Esophagus squamous epithelium (tissue), 5 donors: Measurements from ENCODE around the gene RGR. TPM values are rescaled to one million over a fixed set of nuclear protein-coding genes. Genes with fewer than 3 reads are reported as not detected.
"Not testable (repeated sequence)": the region's sequence is repeated elsewhere in the genome, so short reads cannot be mapped to it uniquely, and the experiment has no call there.

Experiments
- DNase-seq: peaks from one replicate; lab custom pipeline; 2025; lab: John Stamatoyannopoulos, UW
- H3K27ac ChIP-seq, 4 donors: fragments of 200-600 bp; sonication (generic); one replicate each; pipeline ENCODE4 v1.5.1; 2016 to 2019; ENCODE audit warnings: mild to moderate bottlenecking in 1 of 4
- H3K27me3 ChIP-seq, 4 donors: fragments of 200-600 bp; sonication (generic); 1 replicate in 3 of 4; 2 replicates in 1 of 4; pipeline versions ENCODE4 v1.5.1 to v1.6.0; 2017 to 2021; ENCODE audit warnings: antibody characterized with exemption in 1 of 4
- H3K36me3 ChIP-seq, 3 donors: fragments of 200-600 bp; sonication (generic); one replicate each; pipeline ENCODE4 v1.5.1; 2016 to 2019
- H3K4me1 ChIP-seq, 3 donors: fragments of 200-600 bp; sonication (generic); one replicate each; pipeline ENCODE4 v1.5.1; 2017 to 2019
- H3K4me3 ChIP-seq, 4 donors: fragments of 200-600 bp; sonication (generic); 1 replicate in 3 of 4; 2 replicates in 1 of 4; pipeline ENCODE4 v1.5.1; 2016 to 2019; ENCODE audit warnings: mild to moderate bottlenecking in 2 of 4, moderate library complexity in 1 of 4
- H3K9me3 ChIP-seq, 3 donors: fragments of 200-600 bp; sonication (generic); one replicate each; pipeline ENCODE4 v1.5.1; 2016 to 2019
- POLR2A ChIP-seq, 4 donors: fragments of 450-650 bp; IDR thresholded peaks; one replicate each; pipeline ENCODE4 v1.6.1; 2017; ENCODE audit warnings: antibody characterized with exemption in 4 of 4, mild to moderate bottlenecking in 4 of 4, moderate library complexity in 3 of 4
- WGBS, 2 donors: methylation state at CpG; one replicate each; pipeline ENCODE4 v1.1.5; 2018; 5-methylcytosine and 5-hydroxymethylcytosine counted together
- intact Hi-C: fragments of 100-400 bp; cut with DNase I; formaldehyde crosslinking; loops from one replicate; pipeline ENCODE4 v1.15.0; 2022
- total RNA-seq, 4 donors: library from RNA; depleted of rRNA; stranded (reverse); fragments of >200 nt; gene quantifications; one replicate each; pipeline ENCODE4 v1.1.0, GENCODE V29; 2016
- TF ChIP-seq, protein P1 (sequence below), 6 experiments: fragments of 450-650 bp in 4 of 6; fragments of 200-600 bp in 2 of 6; sonication (generic) in 2 of 6; IDR thresholded peaks; one replicate each; pipeline ENCODE4 v1.5.1; 2016 to 2019; ENCODE audit warnings: antibody characterized with exemption in 6 of 6, mild to moderate bottlenecking in 4 of 6, moderate library complexity in 4 of 6
- donor health status: DM: yes; HTN: yes; CAD: no.

Gene RGR
- total RNA-seq, 4 donors from 2014 or later = 0.09 to 0.57 TPM; not detected in 2

DNA sequence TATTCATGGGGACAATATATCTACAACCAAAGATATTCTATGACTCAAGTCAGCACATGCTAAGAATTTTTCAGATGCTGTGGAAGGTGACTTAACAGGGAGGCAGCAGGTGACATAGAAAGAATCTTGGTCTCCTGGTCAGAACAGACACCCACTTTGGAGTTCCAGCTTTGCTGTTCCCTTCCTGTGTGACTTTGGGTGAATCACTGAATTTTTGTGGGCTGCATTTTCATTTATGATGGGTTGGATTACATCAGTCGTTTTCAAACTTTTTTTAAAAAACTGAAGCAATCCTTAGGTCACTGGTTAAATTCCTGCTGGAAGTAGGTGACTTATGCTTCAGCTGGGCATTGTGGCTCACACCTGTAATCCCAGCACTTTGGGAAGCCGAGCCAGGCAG lies 24.9 kb downstream of the RGR start:
- TF ChIP-seq, protein P1, sequence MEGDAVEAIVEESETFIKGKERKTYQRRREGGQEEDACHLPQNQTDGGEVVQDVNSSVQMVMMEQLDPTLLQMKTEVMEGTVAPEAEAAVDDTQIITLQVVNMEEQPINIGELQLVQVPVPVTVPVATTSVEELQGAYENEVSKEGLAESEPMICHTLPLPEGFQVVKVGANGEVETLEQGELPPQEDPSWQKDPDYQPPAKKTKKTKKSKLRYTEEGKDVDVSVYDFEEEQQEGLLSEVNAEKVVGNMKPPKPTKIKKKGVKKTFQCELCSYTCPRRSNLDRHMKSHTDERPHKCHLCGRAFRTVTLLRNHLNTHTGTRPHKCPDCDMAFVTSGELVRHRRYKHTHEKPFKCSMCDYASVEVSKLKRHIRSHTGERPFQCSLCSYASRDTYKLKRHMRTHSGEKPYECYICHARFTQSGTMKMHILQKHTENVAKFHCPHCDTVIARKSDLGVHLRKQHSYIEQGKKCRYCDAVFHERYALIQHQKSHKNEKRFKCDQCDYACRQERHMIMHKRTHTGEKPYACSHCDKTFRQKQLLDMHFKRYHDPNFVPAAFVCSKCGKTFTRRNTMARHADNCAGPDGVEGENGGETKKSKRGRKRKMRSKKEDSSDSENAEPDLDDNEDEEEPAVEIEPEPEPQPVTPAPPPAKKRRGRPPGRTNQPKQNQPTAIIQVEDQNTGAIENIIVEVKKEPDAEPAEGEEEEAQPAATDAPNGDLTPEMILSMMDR (IDR thresholded peaks at IDR 0.05) = no peak
- no peak for TF ChIP-seq POLR2A (IDR thresholded peaks at IDR 0.05)
- H3K9me3 ChIP-seq = no peaks in the 10 kb centered on the region
- peaks cover 0 to 34% (median 0%) of the 10 kb centered on the region in 4 donors for H3K27me3 ChIP-seq
- no peak overlapping the region for H3K4me3 ChIP-seq
- no peaks in the 10 kb centered on the region for H3K4me1 ChIP-seq
- 37 to 45% methylated on average over 1 to 2 of the region's 2 CpGs for WGBS, 2 donors
- DNase-seq = no peak
- no peak overlapping the region for H3K27ac ChIP-seq
- no peaks in the 10 kb centered on the region for H3K36me3 ChIP-seq
- intact Hi-C loops = no loop called here

DNA sequence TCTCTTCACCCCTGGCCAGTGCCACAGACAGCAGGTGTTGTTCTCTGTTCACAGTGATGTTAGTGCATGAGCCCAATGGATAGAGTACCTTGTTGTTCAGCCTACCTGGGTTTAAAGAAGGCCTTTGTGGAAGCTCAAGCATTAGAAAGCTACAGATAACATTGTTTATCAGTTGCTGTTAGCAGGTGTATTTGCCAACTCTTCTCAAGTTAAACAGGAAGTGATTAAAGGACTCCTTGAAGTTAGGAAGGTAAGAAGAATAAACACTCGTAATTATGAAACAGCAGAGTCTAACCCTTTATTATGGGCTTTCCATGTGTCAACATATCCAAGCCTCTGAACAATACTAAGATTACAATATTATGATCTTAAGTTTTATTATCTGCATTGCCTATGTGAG lies 25.9 kb downstream of the RGR start:
- no peaks in the 10 kb centered on the region for H3K36me3 ChIP-seq
- no peak for TF ChIP-seq POLR2A (IDR thresholded peaks at IDR 0.05)
- TF ChIP-seq, protein P1 (IDR thresholded peaks at IDR 0.05) = no peak
- intact Hi-C loops = no loop called here
- H3K4me3 ChIP-seq = no peak overlapping the region
- 18 to 27% methylated on average over 1 of the region's 1 CpG for WGBS, 2 donors
- no peaks in the 10 kb centered on the region for H3K4me1 ChIP-seq
- no peaks in the 10 kb centered on the region for H3K9me3 ChIP-seq
- no peak for DNase-seq
- H3K27ac ChIP-seq = no peak overlapping the region
- H3K27me3 ChIP-seq = peaks cover 0 to 40% (median 0%) of the 10 kb centered on the region in 4 donors

DNA sequence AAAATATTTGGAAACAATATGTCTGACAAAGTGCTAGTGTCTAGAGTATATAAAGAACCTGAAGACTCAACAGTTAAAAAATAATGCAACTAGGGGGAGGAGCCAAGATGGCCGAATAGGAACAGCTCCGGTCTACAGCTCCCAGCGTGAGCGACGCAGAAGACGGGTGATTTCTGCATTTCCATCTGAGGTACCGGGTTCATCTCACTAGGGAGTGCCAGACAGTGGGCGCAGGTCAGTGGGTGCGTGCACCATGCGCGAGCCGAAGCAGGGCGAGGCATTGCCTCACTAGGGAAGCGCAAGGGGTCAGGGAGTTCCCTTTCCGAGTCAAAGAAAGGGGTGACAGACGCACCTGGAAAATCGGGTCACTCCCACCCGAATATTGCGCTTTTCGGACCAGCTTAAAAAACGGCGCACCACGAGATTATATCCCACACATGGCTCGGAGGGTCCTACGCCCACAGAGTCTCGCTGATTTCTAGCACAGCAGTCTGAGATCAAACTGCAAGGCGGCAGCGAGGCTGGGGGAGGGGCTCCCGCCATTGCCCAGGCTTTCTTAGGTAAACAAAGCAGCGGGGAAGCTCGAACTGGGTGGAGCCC lies 35.1 kb downstream of the RGR start:
- H3K27me3 ChIP-seq = peaks cover 0 to 13% (median 0%) of the 10 kb centered on the region in 4 donors
- H3K9me3 ChIP-seq, H3K27ac ChIP-seq, DNase-seq, H3K4me3 ChIP-seq, H3K36me3 ChIP-seq, H3K4me1 ChIP-seq, intact Hi-C loops: not testable (repeated sequence)
- 69 to 77% methylated on average over 18 to 19 of the region's 31 CpGs for WGBS, 2 donors

GRCh38 chr10:84286695-84287094 lies 41.8 kb downstream of the RGR start:
- intact Hi-C loops = no loop called here
- no peaks in the 10 kb centered on the region for H3K4me1 ChIP-seq
- no peak overlapping the region for H3K4me3 ChIP-seq
- DNase-seq = no peak
- TF ChIP-seq, protein P1 (IDR thresholded peaks at IDR 0.05) = no peak
- no peak for TF ChIP-seq POLR2A (IDR thresholded peaks at IDR 0.05)
- no peaks in the 10 kb centered on the region for H3K27me3 ChIP-seq
- H3K36me3 ChIP-seq = no peaks in the 10 kb centered on the region
- H3K27ac ChIP-seq = no peak overlapping the region
- H3K9me3 ChIP-seq = no peaks in the 10 kb centered on the region

GRCh38 chr10:84288151-84288550 lies 43.3 kb downstream of the RGR start:
- Histone ChIP-seq H3K36me3 (no peaks in the 10 kb centered on the region), H3K9me3 (no peaks in the 10 kb centered on the region), H3K4me1 (no peaks in the 10 kb centered on the region), H3K27me3 (no peaks in the 10 kb centered on the region), H3K27ac (no peak overlapping the region), H3K4me3 (no peak overlapping the region)
- 81 to 91% methylated on average over 1 of the region's 1 CpG for WGBS, 2 donors
- intact Hi-C loops = no loop called here
- DNase-seq = no peak
- no peak for TF ChIP-seq POLR2A (IDR thresholded peaks at IDR 0.05)
- TF ChIP-seq, protein P1 (IDR thresholded peaks at IDR 0.05) = no peak
